B cell (primary cell): ENCODE data around the gene LAMA3. TPM values are rescaled to one million over a fixed set of nuclear protein-coding genes. Genes with fewer than 3 reads are reported as not detected.
"Not testable (repeated sequence)": the region's sequence is repeated elsewhere in the genome, so short reads cannot be mapped to it uniquely, and the experiment has no call there.

ENCODE experiments used
- ATAC-seq: fragments of 200-7000 bp; cut with Tn5 transposase; one replicate; pipeline ENCODE4 v1.10.0; 2021; ENCODE audit warnings: low read depth, mild to moderate bottlenecking, moderate number of reproducible peaks, moderate library complexity
- CTCF ChIA-PET: fragments of 350-600 bp; sonication (Branson Sonifier 250); formaldehyde crosslinking; loops from one replicate; lab custom pipeline; 2021; ENCODE audit warnings: antibody characterized with exemption, inconsistent platforms; lab: Charles Lee
- POLR2A ChIA-PET: fragments of 350-600 bp; sonication (Branson Sonifier 250); formaldehyde crosslinking; loops from one replicate; lab custom pipeline; 2021; ENCODE audit warnings: antibody characterized with exemption; lab: Charles Lee
- DNase-seq: peaks from one replicate; pipeline ENCODE4 v3.0.0; 2013
- H2AFZ ChIP-seq: 2 replicates; pipeline ENCODE4 v1.6.1; 2012; ENCODE audit warnings: mild to moderate bottlenecking, low read depth, low read length; ENCODE audit not compliant: insufficient read depth, poor library complexity, severe bottlenecking
- H3K27ac ChIP-seq, 2 donors: 1 replicate in 1 of 2; 2 replicates in 1 of 2; pipeline ENCODE4 v1.5.1; 2012 to 2013; ENCODE audit warnings: low read length in 2 of 2, mild to moderate bottlenecking in 2 of 2, moderate library complexity in 1 of 2
- H3K27me3 ChIP-seq, 4 experiments: fragments of 200-600 bp in 1 of 4; sonication (generic) in 1 of 4; replicated peaks in 1 of 4; 1 replicate in 2 of 4; 2 replicates in 2 of 4; pipeline versions ENCODE4 v1.6.1 to v1.7.0; 2013 to 2016; ENCODE audit warnings: low read length in 3 of 4, mild to moderate bottlenecking in 2 of 4, mixed read lengths in 1 of 4, moderate library complexity in 1 of 4; ENCODE audit not compliant: insufficient read depth in 4 of 4, control insufficient read depth in 3 of 4; ENCODE audit errors: control extremely low read depth in 1 of 4
- H3K36me3 ChIP-seq, 2 experiments: replicated peaks in 1 of 2; 1 replicate in 1 of 2; 2 replicates in 1 of 2; pipeline versions ENCODE4 v1.6.1 to v1.7.1; 2013; ENCODE audit warnings: low read length in 1 of 2; ENCODE audit not compliant: insufficient read depth in 2 of 2, control insufficient read depth in 1 of 2; ENCODE audit errors: control extremely low read depth in 1 of 2, extremely low read depth in 1 of 2
- H3K4me1 ChIP-seq, 2 donors: fragments of 200-600 bp in 1 of 2; sonication (generic) in 1 of 2; 1 replicate in 1 of 2; 2 replicates in 1 of 2; pipeline versions ENCODE4 v1.5.1 to v1.6.1; 2013 to 2017; ENCODE audit warnings: low read length in 2 of 2; ENCODE audit not compliant: control insufficient read depth in 2 of 2, insufficient read depth in 2 of 2
- H3K4me2 ChIP-seq: replicated peaks from 2 replicates; pipeline ENCODE3; 2012; ENCODE audit warnings: mild to moderate bottlenecking, low read depth, low read length; ENCODE audit not compliant: poor library complexity, severe bottlenecking
- H3K4me3 ChIP-seq, 5 experiments: fragments of 200-600 bp in 1 of 5; sonication (generic) in 1 of 5; 1 replicate in 3 of 5; 2 replicates in 2 of 5; pipeline versions ENCODE4 v1.5.1 to v1.7.0; 2011 to 2016; ENCODE audit warnings: low read length in 4 of 5, mild to moderate bottlenecking in 4 of 5, low read depth in 2 of 5, control low read depth in 1 of 5, moderate library complexity in 1 of 5; ENCODE audit not compliant: insufficient read depth in 1 of 5; ENCODE audit errors: control extremely low read depth in 1 of 5, extremely low read depth in 1 of 5
- H3K79me2 ChIP-seq: fragments of 200-600 bp; sonication (generic); one replicate; pipeline ENCODE4 v1.6.0; 2016; ENCODE audit warnings: low read length; ENCODE audit not compliant: control insufficient read depth, insufficient read depth
- H3K9ac ChIP-seq: fragments of 200-600 bp; sonication (generic); 2 replicates; pipeline ENCODE4 v1.6.1; 2017; ENCODE audit warnings: mild to moderate bottlenecking, low read length, moderate library complexity
- H3K9me3 ChIP-seq, 3 donors: one replicate each; pipeline versions ENCODE4 v1.6.1 to v1.7.1; 2013; ENCODE audit warnings: low read length in 2 of 3; ENCODE audit not compliant: control insufficient read depth in 2 of 3, insufficient read depth in 1 of 3; ENCODE audit errors: control extremely low read depth in 1 of 3
- H4K20me1 ChIP-seq: 2 replicates; pipeline ENCODE4 v1.6.0; 2012; ENCODE audit warnings: mild to moderate bottlenecking, low read length; ENCODE audit not compliant: insufficient read depth, control insufficient read depth, poor library complexity, severe bottlenecking
- H3K27ac Mint-ChIP-seq: one replicate; pipeline ENCODE4 v1.8.0; 2021; ENCODE audit warnings: mixed read lengths
- H3K27me3 Mint-ChIP-seq: one replicate; pipeline ENCODE4 v1.8.0; 2021; ENCODE audit warnings: mixed read lengths
- H3K4me1 Mint-ChIP-seq: one replicate; pipeline ENCODE4 v1.8.0; 2021; ENCODE audit warnings: mixed read lengths
- H3K4me3 Mint-ChIP-seq: one replicate; pipeline ENCODE4 v1.8.0; 2021; ENCODE audit warnings: mixed read lengths
- H3K9me3 Mint-ChIP-seq: one replicate; pipeline ENCODE4 v1.8.0; 2022; ENCODE audit warnings: mixed read lengths; ENCODE audit not compliant: insufficient read depth
- CTCF ChIP-seq: fragments of 200-600 bp; IDR thresholded peaks from one replicate; pipeline ENCODE4 v1.8.0; 2022; ENCODE audit warnings: antibody characterized with exemption, mild to moderate bottlenecking
- EZH2 ChIP-seq: IDR thresholded peaks from 2 replicates; pipeline ENCODE4 v1.6.1; 2012; ENCODE audit warnings: borderline replicate concordance, low read depth, mild to moderate bottlenecking, moderate library complexity, low read length; ENCODE audit not compliant: insufficient read depth, poor library complexity, severe bottlenecking
- WGBS: methylation state at CpG from one replicate; pipeline ENCODE4 v1.1.5; 2013; ENCODE audit warnings: missing lambda C conversion rate; ENCODE audit not compliant: insufficient coverage; 5-methylcytosine and 5-hydroxymethylcytosine counted together
- intact Hi-C: fragments of 100-400 bp; cut with micrococcal nuclease; formaldehyde crosslinking; loops from one replicate; pipeline ENCODE4 v1.10.0; 2022
- polyA plus RNA-seq: library from polyadenylated mRNA; depleted of rRNA; stranded (reverse); fragments of >200 nt; gene quantifications from 2 replicates; pipeline ENCODE4 v1.2.3, GENCODE V29; 2012
- total RNA-seq, 2 donors: library from RNA; stranded (reverse); fragments of 120-200 nt in 1 of 2; gene quantifications; 1 replicate in 1 of 2; 2 replicates in 1 of 2; pipeline versions ENCODE4 v1.2.3 to v1.2.4, GENCODE V29; 2013 to 2022

Gene LAMA3
- total and polyA plus RNA-seq, 2 donors (not counting 1 experiment from before 2014, with no cell fraction given) = 0.03 to 0.32 TPM

- intact Hi-C loops = no loop called here
- H3K27ac Mint-ChIP-seq = no peak overlapping the region
- no peak overlapping the region for H3K4me3 ChIP-seq
Observed at GRCh38 chr18:23731861-23732260, 42.6 kb downstream of the LAMA3 start.

GRCh38 chr18:23732439-23732838 is 43.2 kb downstream of the LAMA3 start:
- H3K9me3 Mint-ChIP-seq = no peaks in the 10 kb centered on the region
- H3K27ac ChIP-seq = no peak overlapping the region
- no peaks in the 10 kb centered on the region for H4K20me1 ChIP-seq
- H3K4me3 ChIP-seq = no peak overlapping the region
- ChIA-PET POLR2A (no interaction called here), CTCF (no interaction called here)
- H3K4me3 Mint-ChIP-seq = no peak overlapping the region
- no peaks in the 10 kb centered on the region for H3K4me1 ChIP-seq
- H3K9ac ChIP-seq = no peak overlapping the region
- H3K27me3 ChIP-seq = peaks cover 0 to 2% (median 0%) of the 10 kb centered on the region in 4 experiments
- H3K36me3 ChIP-seq = no peaks in the 10 kb centered on the region
- no peaks in the 10 kb centered on the region for H3K9me3 ChIP-seq
- H3K4me2 ChIP-seq = no peak overlapping the region
- DNase-seq (no peak), ATAC-seq (no peak)
- H3K79me2 ChIP-seq = no peaks in the 10 kb centered on the region
- 73% methylated on average over 4 of the region's 5 CpGs for WGBS
- peaks cover 20% of the 10 kb centered on the region for H3K27me3 Mint-ChIP-seq
- no peak for TF ChIP-seq EZH2
- H3K27ac Mint-ChIP-seq = no peak overlapping the region
- intact Hi-C loops = no loop called here
- no peaks in the 10 kb centered on the region for H3K4me1 Mint-ChIP-seq
- no peak overlapping the region for H2AFZ ChIP-seq

More at GRCh38 chr18:23731861-23732260, 42.6 kb downstream of the LAMA3 start:
- Histone ChIP-seq H3K27ac (no peak overlapping the region), H3K27me3 (peaks cover 0 to 2% (median 0%) of the 10 kb centered on the region in 4 experiments), H3K9ac (no peak overlapping the region), H3K4me2 (no peak overlapping the region), H2AFZ (no peak overlapping the region), H3K79me2 (no peaks in the 10 kb centered on the region), H3K9me3 (no peaks in the 10 kb centered on the region), H3K36me3 (no peaks in the 10 kb centered on the region), H4K20me1 (no peaks in the 10 kb centered on the region), H3K4me1 (no peaks in the 10 kb centered on the region)
- H3K9me3 Mint-ChIP-seq = no peaks in the 10 kb centered on the region
- ATAC-seq = no peak
- H3K4me1 Mint-ChIP-seq = no peaks in the 10 kb centered on the region
- peaks cover 17% of the 10 kb centered on the region for H3K27me3 Mint-ChIP-seq
- TF ChIP-seq EZH2 (no peak), CTCF (no peak)
- DNase-seq = no peak
- 93% methylated on average over 1 of the region's 2 CpGs for WGBS
- H3K4me3 Mint-ChIP-seq = no peak overlapping the region
- ChIA-PET CTCF (interaction anchor here (1.1 kb wide), 1 partner anchor 186 kb away, joined by 3 read pairs; no protein-coding TSS in a partner anchor), POLR2A (no interaction called here)

DNA sequence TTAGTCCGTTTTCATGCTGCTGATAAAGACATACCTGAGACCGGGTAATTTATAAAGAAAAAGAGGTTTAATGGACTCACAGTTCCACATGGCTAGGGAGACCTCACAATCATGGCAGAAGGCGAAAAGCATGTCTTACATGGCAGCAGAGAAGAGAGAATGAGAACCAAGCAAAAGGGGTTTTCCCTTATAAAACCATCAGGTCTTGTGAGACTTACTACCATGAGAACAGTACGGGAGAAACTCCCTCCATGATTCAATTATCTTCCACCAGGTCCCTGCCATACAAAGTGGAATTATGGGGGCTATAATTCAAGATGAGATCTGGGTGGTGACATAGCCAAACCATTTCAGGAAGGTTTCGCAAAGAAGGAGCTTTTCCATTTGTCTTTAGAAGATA is 44.0 kb downstream of the LAMA3 start:
- H3K4me1 Mint-ChIP-seq, H3K27me3 ChIP-seq, H3K36me3 ChIP-seq, H3K4me1 ChIP-seq, POLR2A ChIA-PET, H3K9me3 Mint-ChIP-seq, ATAC-seq, CTCF ChIA-PET, H3K9ac ChIP-seq, H4K20me1 ChIP-seq, DNase-seq, intact Hi-C loops, H3K4me3 Mint-ChIP-seq, H3K27ac ChIP-seq, H2AFZ ChIP-seq, H3K4me2 ChIP-seq, H3K9me3 ChIP-seq, H3K4me3 ChIP-seq, H3K27ac Mint-ChIP-seq, H3K79me2 ChIP-seq: not testable (repeated sequence)
- peaks cover 28% of the 10 kb centered on the region for H3K27me3 Mint-ChIP-seq
- WGBS = 96% methylated on average over 3 of the region's 5 CpGs
